ENCODE measurements around the gene PCDHB14. TPM values are rescaled to one million over a fixed set of nuclear protein-coding genes. Genes with fewer than 3 reads are reported as not detected.
"Not testable (repeated sequence)": the region's sequence is repeated elsewhere in the genome, so short reads cannot be mapped to it uniquely, and the experiment has no call there.

The PCDHB14 gene
- total RNA-seq, 1 donor from 2014 or later, result 5.5 TPM

DNA sequence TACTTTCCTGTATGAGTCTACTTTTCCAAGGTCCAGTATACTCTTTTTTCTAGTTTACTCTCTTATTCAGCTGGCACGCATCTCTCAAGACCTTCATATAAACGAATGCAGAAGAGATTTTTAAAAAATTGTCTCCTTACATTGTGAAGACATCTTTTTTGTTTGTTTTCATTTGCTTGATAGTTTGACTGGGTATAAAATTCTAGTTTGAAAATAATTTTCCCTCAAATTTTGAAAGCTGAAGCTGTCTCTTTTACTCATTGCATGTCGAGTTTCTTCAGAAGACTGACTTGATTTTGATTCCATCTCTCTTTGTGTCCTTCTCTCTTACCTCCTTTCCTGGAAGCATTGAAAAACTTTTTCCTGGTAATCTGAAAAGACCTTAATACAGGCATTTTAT is 26.8 kb upstream of the PCDHB14 start:
- no peak overlapping the region for H3K27ac Mint-ChIP-seq (ENCODE audit: unreplicated experiment)
- peaks cover 5% of the 10 kb centered on the region for H3K4me1 Mint-ChIP-seq
- H3K4me3 Mint-ChIP-seq, result no peak overlapping the region
- TF ChIP-seq, protein P1, sequence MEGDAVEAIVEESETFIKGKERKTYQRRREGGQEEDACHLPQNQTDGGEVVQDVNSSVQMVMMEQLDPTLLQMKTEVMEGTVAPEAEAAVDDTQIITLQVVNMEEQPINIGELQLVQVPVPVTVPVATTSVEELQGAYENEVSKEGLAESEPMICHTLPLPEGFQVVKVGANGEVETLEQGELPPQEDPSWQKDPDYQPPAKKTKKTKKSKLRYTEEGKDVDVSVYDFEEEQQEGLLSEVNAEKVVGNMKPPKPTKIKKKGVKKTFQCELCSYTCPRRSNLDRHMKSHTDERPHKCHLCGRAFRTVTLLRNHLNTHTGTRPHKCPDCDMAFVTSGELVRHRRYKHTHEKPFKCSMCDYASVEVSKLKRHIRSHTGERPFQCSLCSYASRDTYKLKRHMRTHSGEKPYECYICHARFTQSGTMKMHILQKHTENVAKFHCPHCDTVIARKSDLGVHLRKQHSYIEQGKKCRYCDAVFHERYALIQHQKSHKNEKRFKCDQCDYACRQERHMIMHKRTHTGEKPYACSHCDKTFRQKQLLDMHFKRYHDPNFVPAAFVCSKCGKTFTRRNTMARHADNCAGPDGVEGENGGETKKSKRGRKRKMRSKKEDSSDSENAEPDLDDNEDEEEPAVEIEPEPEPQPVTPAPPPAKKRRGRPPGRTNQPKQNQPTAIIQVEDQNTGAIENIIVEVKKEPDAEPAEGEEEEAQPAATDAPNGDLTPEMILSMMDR (conservative IDR thresholded peaks at IDR 0.05), result no peak
- no peaks in the 10 kb centered on the region for H3K27me3 Mint-ChIP-seq (ENCODE audit: low read depth)
- H3K9me3 Mint-ChIP-seq, result peaks cover 28% of the 10 kb centered on the region
- peaks cover 68% of the 10 kb centered on the region for H3K36me3 Mint-ChIP-seq (ENCODE audit: low read depth)
- no peak for DNase-seq (ENCODE audit: low read depth, low spot score)

DNA sequence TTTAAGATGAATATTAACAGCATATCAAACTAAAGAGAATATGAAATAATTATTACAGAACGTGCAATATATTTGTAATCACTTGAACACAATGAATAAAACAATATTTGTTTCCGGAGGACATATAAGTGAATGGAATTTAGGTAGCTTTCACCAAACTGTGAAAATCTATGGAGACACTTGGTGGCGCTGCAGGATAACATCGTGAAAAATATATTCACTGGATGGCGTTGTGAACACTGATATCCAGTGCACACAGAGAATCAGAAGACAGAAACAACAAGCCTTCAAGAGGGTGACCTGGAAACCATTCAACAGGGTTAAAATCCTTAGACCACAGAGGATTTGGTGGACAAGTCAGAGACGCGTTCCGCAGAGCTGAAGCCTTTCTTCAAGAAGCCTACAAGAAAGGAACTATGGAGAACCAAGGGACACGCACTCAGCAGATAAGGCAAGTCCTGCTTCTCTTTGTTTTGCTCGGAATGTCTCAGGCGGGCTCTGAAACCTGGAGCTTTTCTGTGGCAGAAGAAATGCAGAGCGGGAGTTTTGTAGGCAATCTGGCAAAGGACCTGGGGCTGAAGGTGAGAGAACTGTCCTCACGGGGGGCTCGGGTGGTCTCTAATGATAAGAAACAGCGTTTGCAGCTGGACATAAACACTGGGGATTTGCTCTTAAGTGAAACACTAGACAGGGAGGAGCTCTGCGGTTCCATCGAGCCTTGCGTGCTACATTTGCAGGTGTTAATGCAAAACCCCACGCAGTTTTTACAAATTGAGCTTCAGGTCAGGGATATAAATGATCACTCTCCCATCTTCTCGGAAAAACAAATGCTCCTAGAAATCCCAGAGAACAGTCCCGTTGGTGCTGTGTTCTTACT is 23.5 kb upstream of the PCDHB14 start, which contains the start of gene PCDHB11:
Gene PCDHB11 (plus strand): TSS at position 269 of the 877 bp plus-strand sequence. CDS start 148 bp downstream, at position 417.
- H3K9me3 Mint-ChIP-seq, result peaks cover 20% of the 10 kb centered on the region
- H3K27ac Mint-ChIP-seq (ENCODE audit: unreplicated experiment), result peak within 1 kb of the TSS; percentile 50
- no peaks in the 10 kb centered on the region for H3K4me1 Mint-ChIP-seq
- DNase-seq (ENCODE audit: low read depth, low spot score), result no peak
- peaks cover 60% of the 10 kb centered on the region for H3K36me3 Mint-ChIP-seq (ENCODE audit: low read depth)
- H3K27me3 Mint-ChIP-seq (ENCODE audit: low read depth), result no peaks in the 10 kb centered on the region
- H3K4me3 Mint-ChIP-seq, result peak within 1 kb of the TSS; percentile 69
- TF ChIP-seq, protein P1 (conservative IDR thresholded peaks at IDR 0.05), result peak; percentile 50

DNA sequence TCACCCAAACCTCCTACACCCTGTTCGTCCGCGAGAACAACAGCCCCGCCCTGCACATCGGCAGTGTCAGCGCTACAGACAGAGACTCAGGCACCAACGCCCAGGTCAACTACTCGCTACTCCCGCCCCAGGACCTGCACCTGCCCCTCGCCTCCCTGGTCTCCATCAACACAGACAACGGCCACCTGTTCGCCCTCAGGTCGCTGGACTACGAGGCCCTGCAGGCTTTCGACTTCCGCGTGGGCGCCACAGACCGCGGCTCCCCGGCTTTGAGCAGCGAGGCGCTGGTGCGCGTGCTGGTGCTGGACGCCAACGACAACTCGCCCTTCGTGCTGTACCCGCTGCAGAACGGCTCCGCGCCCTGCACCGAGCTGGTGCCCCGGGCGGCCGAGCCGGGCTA is 22.0 kb upstream of the PCDHB14 start:
- not testable (repeated sequence) for H3K27me3 Mint-ChIP-seq (ENCODE audit: low read depth); DNase-seq (ENCODE audit: low read depth, low spot score); H3K4me1 Mint-ChIP-seq; H3K27ac Mint-ChIP-seq (ENCODE audit: unreplicated experiment); H3K4me3 Mint-ChIP-seq
- Mint-ChIP-seq H3K9me3 (peaks cover 17% of the 10 kb centered on the region), H3K36me3 (ENCODE audit: low read depth) (peaks cover 64% of the 10 kb centered on the region)

DNA sequence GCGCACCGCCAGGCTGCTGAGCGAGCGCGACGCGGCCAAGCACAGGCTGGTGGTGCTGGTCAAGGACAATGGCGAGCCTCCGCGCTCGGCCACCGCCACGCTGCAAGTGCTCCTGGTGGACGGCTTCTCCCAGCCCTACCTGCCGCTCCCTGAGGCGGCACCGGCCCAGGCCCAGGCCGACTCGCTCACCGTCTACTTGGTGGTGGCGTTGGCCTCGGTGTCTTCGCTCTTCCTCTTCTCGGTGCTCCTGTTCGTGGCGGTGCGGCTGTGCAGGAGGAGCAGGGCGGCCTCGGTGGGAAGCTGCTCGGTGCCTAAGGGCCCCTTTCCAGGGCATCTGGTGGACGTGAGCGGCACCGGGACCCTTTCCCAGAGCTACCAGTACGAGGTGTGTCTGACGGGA is 21.5 kb upstream of the PCDHB14 start:
- not testable (repeated sequence) for H3K27me3 Mint-ChIP-seq (ENCODE audit: low read depth); DNase-seq (ENCODE audit: low read depth, low spot score); H3K27ac Mint-ChIP-seq (ENCODE audit: unreplicated experiment); H3K4me1 Mint-ChIP-seq; H3K4me3 Mint-ChIP-seq
- peaks cover 14% of the 10 kb centered on the region for H3K9me3 Mint-ChIP-seq
- H3K36me3 Mint-ChIP-seq (ENCODE audit: low read depth), result peaks cover 59% of the 10 kb centered on the region

DNA sequence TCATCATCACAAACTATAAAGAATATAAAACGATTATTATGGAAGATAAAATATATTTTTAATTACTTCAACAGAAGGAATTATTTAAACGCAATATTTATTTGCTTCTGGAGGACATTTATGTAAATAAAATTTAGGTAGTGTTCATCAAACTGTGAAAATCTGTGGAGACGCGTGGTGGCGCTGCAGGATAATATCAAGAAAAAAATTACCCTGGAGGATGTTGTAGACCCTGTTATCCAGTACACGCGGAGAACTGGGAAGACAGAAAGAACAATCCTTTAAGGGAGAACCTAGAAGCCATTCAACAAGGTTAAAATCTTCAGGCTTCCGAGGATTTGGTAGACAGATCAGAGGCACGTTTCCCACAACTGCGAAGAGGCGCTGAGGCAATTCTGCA is 14.7 kb upstream of the PCDHB14 start, which contains the start of gene PCDHB12:
Gene PCDHB12 (plus strand): TSS at position 242 of the 400 bp plus-strand sequence. CDS start 189 bp downstream, outside the sequence.
- H3K4me1 Mint-ChIP-seq, result no peaks in the 10 kb centered on the region
- H3K9me3 Mint-ChIP-seq, result peaks cover 12% of the 10 kb centered on the region
- no peak within 1 kb of the TSS for H3K27ac Mint-ChIP-seq (ENCODE audit: unreplicated experiment)
- no peaks in the 10 kb centered on the region for H3K27me3 Mint-ChIP-seq (ENCODE audit: low read depth)
- TF ChIP-seq, protein P1 (conservative IDR thresholded peaks at IDR 0.05), result peak; percentile 50
- no peak for DNase-seq (ENCODE audit: low read depth, low spot score)
- peak within 1 kb of the TSS; percentile 44 for H3K4me3 Mint-ChIP-seq
- H3K36me3 Mint-ChIP-seq (ENCODE audit: low read depth), result peaks cover 43% of the 10 kb centered on the region

DNA sequence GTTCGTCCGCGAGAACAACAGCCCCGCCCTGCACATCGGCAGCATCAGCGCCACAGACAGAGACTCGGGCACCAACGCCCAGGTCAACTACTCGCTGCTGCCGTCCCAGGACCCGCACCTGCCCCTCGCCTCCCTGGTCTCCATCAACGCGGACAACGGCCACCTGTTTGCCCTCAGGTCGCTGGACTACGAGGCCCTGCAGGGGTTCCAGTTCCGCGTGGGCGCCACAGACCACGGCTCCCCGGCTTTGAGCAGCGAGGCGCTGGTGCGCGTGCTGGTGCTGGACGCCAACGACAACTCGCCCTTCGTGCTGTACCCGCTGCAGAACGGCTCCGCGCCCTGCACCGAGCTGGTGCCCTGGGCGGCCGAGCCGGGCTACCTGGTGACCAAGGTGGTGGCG is 12.9 kb upstream of the PCDHB14 start:
- DNase-seq (ENCODE audit: low read depth, low spot score); H3K27me3 Mint-ChIP-seq (ENCODE audit: low read depth); H3K4me1 Mint-ChIP-seq; H3K4me3 Mint-ChIP-seq; H3K27ac Mint-ChIP-seq (ENCODE audit: unreplicated experiment): not testable (repeated sequence)
- H3K9me3 Mint-ChIP-seq, result peaks cover 18% of the 10 kb centered on the region
- H3K36me3 Mint-ChIP-seq (ENCODE audit: low read depth), result peaks cover 50% of the 10 kb centered on the region

DNA sequence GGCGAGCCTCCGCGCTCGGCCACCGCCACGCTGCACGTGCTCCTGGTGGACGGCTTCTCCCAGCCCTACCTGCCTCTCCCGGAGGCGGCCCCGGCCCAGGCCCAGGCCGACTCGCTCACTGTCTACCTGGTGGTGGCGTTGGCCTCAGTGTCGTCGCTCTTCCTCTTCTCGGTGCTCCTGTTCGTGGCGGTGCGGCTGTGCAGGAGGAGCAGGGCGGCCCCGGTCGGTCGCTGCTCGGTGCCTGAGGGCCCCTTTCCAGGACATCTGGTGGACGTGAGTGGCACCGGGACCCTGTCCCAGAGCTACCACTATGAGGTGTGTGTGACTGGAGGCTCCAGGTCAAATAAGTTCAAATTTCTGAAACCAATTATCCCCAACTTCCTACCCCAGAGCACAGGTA is 12.3 kb upstream of the PCDHB14 start:
- not testable (repeated sequence) for H3K4me1 Mint-ChIP-seq; H3K4me3 Mint-ChIP-seq; H3K27ac Mint-ChIP-seq (ENCODE audit: unreplicated experiment); DNase-seq (ENCODE audit: low read depth, low spot score); H3K27me3 Mint-ChIP-seq (ENCODE audit: low read depth)
- peaks cover 18% of the 10 kb centered on the region for H3K9me3 Mint-ChIP-seq
- H3K36me3 Mint-ChIP-seq (ENCODE audit: low read depth), result peaks cover 45% of the 10 kb centered on the region

Measured in neural crest cell (in vitro differentiated cells).